ENCODE results near the gene GRK7.
"Not testable (repeated sequence)": the region's sequence is repeated elsewhere in the genome, so short reads cannot be mapped to it uniquely, and the experiment has no call there.

The GRK7 gene

DNA sequence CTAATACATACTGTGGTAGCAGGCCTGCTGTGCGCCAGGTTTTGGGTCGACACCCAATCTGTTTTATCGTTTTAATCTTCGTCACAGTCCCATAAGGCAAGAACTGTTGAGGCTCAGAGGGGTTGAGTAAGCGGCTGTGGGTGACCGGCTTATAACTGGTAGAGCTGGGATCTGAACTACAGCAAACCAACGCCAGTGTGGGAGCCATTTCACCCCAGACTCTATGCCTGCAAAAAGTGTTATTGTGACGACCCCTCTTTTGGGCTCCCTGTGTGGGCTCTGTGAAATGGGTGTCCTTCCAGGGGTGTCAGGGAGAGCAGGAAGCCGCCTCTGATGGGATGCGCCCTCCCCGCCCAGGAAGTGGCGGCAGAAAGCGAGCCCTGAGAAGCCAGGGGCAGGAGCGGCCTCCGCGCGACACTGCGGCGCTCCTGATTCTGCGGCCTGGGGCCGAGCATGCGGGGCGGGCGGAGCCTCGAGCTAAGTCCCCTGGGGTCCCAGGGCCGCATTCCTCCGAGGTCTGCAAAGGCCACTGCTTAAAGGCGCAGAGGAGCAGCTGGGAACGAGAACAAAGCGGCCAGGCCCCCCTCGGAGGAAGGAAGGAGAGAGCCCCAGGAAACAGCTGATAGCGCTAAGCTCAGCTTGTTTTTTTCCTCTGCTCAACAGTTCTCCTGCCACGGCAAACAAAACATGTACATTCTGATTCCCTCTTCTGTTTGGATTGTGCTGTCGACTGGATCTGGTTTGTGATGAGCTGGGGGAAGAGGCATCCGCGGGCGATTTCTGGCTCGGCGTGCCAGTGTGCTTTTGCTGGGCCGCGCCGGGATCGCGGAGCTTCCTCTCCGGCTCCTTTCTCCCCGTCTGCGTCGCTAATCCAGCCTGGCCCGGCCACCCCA is 33.9 kb downstream of the GRK7 start:
- TF ChIP-seq TAF1 (IDR thresholded peaks at IDR 0.05; ENCODE audit: low read depth, low read length) (no peak), POLR2A (IDR thresholded peaks at IDR 0.05; ENCODE audit: low read depth, low read length) (no peak), POLR2AphosphoS5 (IDR thresholded peaks at IDR 0.05; ENCODE audit: low read depth, low read length) (no peak), POU2F2 (IDR thresholded peaks at IDR 0.05; ENCODE audit: low read depth, low read length) (no peak), SPI1 (IDR thresholded peaks at IDR 0.05; ENCODE audit: low read depth, low read length) (no peak), PAX5 (IDR thresholded peaks at IDR 0.05; ENCODE audit: insufficient read depth, low read length, severe bottlenecking) (no peak)
- FAIRE-seq (peak; percentile 81), DNase-seq (ENCODE audit: insufficient read length, low spot score) (peak; percentile 30)

DNA sequence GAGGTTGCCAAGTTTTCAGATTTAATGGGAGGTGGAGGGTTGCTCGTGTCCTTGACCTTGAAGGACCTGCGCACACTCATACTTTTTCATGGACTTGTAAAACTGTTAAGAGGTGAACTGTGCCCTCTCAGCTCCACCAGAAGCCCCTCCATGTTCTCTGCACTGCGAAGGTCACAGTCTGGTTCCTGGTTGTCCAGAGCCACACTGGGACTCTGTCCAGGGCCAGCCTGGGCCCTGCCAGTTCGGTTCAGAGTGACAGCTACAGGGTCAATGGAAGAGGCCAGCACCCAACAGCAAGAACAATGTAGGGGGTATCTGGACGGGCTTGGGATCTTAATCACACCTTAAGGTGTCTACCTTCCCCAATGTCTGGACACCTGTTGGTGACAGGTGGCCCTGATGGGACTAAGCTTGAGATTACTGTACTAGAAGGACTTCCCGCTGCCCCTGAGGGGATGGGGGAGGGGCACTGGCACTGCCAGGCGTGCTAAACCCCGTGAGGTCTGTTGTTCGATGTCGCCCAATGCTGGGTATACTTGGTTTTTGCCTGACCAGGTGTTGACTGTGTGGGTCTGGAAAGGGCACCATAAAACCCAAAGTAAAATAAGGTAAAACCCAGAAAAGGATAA is 34.7 kb downstream of the GRK7 start:
- FAIRE-seq (no peak), DNase-seq (ENCODE audit: insufficient read length, low spot score) (no peak)

DNA sequence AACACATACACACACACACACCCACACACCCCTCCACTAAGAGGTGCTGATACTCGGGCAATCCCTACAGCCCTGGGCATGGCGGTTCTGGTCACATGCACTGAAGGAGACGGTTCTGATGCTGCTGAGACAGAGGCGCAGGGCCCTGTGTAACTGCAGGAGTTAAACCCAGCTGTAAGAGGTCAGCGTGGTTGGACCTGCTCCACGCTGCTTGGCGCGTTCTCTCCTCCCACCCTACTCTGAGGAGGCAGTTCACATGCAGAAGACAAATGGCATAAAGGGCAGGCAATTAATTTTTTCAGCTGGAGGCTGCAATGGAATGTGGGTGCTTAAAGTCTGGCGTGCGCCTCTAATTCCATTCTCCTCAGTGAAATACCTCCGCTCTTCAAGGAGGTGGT is 35.2 kb downstream of the GRK7 start:
- no peak for FAIRE-seq
- no peak for DNase-seq (ENCODE audit: insufficient read length, low spot score)
- TF ChIP-seq POLR2AphosphoS5 (IDR thresholded peaks at IDR 0.05; ENCODE audit: low read depth, low read length), result no peak
- no peak for TF ChIP-seq SPI1 (IDR thresholded peaks at IDR 0.05; ENCODE audit: low read depth, low read length)
- no peak for TF ChIP-seq POU2F2 (IDR thresholded peaks at IDR 0.05; ENCODE audit: low read depth, low read length)
- no peak for TF ChIP-seq POLR2A (IDR thresholded peaks at IDR 0.05; ENCODE audit: low read depth, low read length)
- no peak for TF ChIP-seq TAF1 (IDR thresholded peaks at IDR 0.05; ENCODE audit: low read depth, low read length)
- no peak for TF ChIP-seq PAX5 (IDR thresholded peaks at IDR 0.05; ENCODE audit: insufficient read depth, low read length, severe bottlenecking)

More for the DNA sequence above, 34.7 kb downstream of the GRK7 start:
- no peak for TF ChIP-seq PAX5 (IDR thresholded peaks at IDR 0.05; ENCODE audit: insufficient read depth, low read length, severe bottlenecking)

DNA sequence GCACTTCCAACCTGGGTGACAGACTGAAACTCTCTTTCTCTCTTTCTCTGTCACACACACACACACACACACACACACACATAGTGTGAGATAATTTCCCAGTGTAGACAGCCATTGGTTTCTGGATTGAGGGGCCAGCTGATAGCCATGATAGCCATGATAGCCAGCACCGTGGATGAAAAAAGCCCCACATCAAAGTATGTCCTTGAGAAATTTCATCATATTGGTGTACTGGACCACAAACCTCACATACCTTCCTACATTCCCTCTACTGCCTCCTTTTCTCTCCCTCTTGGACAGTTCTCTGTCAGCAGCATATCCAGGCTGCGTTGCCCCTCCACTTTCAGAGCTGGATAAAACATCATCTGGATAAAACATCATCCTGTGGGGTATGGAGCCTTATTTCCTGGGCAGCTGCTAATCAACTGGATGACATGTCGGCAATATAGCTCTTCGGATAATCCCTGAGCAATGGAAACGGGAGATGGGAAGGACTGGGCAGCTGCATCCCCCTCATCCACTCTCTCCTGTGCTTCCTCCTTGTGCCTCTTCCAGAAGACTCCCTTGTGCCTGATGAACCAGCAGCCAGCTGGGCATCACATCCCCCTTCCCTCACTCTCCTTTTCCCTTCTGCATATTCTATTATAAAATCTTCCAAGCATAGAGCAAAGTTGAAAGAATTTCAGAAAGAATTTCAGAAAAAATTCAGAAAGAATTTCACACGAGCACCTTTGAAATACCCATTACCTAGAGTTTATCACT is 39.3 kb downstream of the GRK7 start:
- DNase-seq (ENCODE audit: insufficient read length, low spot score) (no peak), FAIRE-seq (no peak)
- TF ChIP-seq POLR2AphosphoS5 (IDR thresholded peaks at IDR 0.05; ENCODE audit: low read depth, low read length), result no peak

DNA sequence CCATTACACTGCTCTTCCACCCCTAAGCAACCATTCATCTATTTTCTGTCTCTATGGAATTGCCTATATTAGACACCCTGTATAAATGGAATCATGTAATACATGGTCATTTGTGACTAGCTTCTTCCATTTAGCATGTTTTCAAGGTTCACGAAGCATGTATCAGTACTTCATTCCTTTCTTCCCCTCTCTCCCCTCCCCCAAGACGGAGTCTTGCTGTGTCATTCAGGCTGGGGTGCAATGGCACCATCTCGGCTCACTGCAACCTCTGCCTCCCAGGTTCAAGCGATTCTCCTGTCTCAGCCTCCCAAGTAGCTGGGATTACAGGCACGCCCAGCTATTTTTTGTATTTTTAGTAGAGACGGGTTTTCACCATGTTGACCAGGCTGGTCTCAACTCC is 40.3 kb downstream of the GRK7 start:
- FAIRE-seq; DNase-seq (ENCODE audit: insufficient read length, low spot score): not testable (repeated sequence)

DNA sequence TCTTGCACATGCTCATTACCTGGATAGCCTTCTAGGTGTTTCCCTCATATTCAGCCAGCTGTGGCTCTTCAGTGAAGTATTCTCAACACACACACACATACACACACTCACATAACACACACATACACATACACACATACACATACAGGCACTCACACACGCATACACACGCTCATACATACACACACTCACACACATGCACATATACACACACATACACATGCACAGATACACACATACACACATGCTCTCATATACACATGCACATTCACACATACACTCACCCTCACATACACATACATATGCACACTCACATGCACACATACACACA is 41.2 kb downstream of the GRK7 start:
- no peak for FAIRE-seq
- DNase-seq (ENCODE audit: insufficient read length, low spot score), result no peak
- TF ChIP-seq POLR2AphosphoS5 (IDR thresholded peaks at IDR 0.05; ENCODE audit: low read depth, low read length), result no peak
- TF ChIP-seq PAX5 (IDR thresholded peaks at IDR 0.05; ENCODE audit: insufficient read depth, low read length, severe bottlenecking), result no peak
- TF ChIP-seq TAF1 (IDR thresholded peaks at IDR 0.05; ENCODE audit: low read depth, low read length), result no peak
- TF ChIP-seq POU2F2 (IDR thresholded peaks at IDR 0.05; ENCODE audit: low read depth, low read length), result no peak
- no peak for TF ChIP-seq SPI1 (IDR thresholded peaks at IDR 0.05; ENCODE audit: low read depth, low read length)
- no peak for TF ChIP-seq POLR2A (IDR thresholded peaks at IDR 0.05; ENCODE audit: low read depth, low read length)

DNA sequence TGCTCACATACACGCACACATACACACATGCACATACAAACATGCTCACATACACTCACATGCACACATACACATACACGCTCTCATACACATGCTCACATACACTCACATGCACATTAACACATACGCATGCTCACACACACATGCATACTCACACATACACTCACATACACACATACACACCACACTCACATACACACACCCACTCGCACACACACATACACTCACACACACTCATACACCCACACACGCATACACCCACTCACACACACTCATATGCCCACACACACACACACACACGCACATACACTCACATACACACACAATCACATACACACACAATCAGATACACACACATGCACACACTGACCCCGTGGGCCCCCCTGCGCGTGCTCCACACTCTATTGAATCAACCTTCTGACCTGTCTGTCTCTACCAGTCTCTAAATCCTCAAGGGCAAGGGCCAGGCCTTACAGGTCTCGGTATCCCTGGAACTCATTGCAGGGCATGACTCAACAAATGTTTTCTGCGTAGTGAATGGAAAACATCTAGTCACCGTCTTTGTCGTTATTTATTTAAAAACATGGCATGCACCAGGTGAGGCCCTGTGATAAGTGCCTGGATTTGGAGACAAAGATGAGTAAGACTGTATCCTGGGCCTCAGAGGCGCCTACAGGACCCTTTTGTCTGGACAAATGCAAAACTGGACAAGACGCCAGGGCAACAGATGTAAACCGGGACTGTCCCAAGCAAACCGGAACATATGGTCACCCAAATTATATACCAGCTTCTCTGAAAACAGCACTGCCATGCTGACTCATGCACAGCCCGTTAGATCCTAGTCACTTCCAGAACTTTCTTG is 41.8 kb downstream of the GRK7 start:
- TF ChIP-seq PAX5 (IDR thresholded peaks at IDR 0.05; ENCODE audit: insufficient read depth, low read length, severe bottlenecking) (no peak), POLR2A (IDR thresholded peaks at IDR 0.05; ENCODE audit: low read depth, low read length) (no peak), TAF1 (IDR thresholded peaks at IDR 0.05; ENCODE audit: low read depth, low read length) (no peak), POU2F2 (IDR thresholded peaks at IDR 0.05; ENCODE audit: low read depth, low read length) (no peak), SPI1 (IDR thresholded peaks at IDR 0.05; ENCODE audit: low read depth, low read length) (no peak), POLR2AphosphoS5 (IDR thresholded peaks at IDR 0.05; ENCODE audit: low read depth, low read length) (no peak)
- DNase-seq (ENCODE audit: insufficient read length, low spot score) (no peak), FAIRE-seq (peak; percentile 74)

DNA sequence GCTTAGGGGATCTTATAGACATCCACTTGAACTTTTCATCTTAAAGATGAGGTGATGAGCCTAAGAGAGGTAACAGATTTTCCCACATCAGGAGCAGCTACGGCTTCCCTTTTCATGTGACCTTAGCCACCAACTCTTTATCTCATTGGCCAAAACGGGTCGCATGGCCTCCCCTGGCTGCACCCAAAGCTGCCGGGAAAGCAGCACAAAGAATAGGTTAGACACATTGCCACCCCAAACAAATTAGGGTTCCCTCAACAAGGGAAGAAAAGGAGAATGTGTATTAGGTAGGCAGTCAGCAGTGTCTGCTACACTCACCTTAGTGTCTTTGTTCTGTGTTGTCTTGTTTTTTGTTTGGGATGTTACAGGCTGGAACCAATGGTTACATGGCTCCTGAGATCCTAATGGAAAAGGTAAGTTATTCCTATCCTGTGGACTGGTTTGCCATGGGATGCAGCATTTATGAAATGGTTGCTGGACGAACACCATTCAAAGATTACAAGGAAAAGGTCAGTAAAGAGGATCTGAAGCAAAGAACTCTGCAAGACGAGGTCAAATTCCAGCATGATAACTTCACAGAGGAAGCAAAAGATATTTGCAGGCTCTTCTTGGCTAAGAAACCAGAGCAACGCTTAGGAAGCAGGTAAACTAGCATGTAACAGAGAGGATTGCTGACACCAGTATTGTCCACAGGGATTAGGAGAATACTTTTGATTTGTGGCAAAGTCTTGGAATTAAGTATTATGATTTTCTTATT is 44.2 kb downstream of the GRK7 start:
- TF ChIP-seq POLR2AphosphoS5 (IDR thresholded peaks at IDR 0.05; ENCODE audit: low read depth, low read length) (no peak), POLR2A (IDR thresholded peaks at IDR 0.05; ENCODE audit: low read depth, low read length) (no peak), TAF1 (IDR thresholded peaks at IDR 0.05; ENCODE audit: low read depth, low read length) (no peak), POU2F2 (IDR thresholded peaks at IDR 0.05; ENCODE audit: low read depth, low read length) (no peak), PAX5 (IDR thresholded peaks at IDR 0.05; ENCODE audit: insufficient read depth, low read length, severe bottlenecking) (no peak), SPI1 (IDR thresholded peaks at IDR 0.05; ENCODE audit: low read depth, low read length) (no peak)
- DNase-seq (ENCODE audit: insufficient read length, low spot score) (no peak), FAIRE-seq (no peak)

DNA sequence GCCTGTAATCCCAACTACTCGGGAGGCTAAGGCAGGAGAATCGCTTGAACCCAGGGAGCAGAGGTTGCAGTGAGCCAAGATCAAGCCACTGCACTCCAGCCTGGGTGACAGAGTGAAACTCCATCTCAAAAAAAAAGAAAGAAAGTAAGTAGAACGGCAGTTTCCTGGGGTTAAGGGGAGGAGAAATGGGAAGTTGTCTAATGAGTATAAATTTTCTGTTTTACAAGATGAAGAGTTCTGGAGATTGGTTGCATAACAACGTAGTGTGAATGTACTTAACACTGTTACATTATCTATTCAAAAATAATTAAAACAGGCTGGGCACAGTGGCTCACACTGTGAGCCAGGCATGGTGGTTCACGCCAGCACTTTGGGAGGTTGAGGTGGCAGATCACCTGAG is 45.4 kb downstream of the GRK7 start:
- DNase-seq (ENCODE audit: insufficient read length, low spot score) (no peak), FAIRE-seq (no peak)
- TF ChIP-seq PAX5 (IDR thresholded peaks at IDR 0.05; ENCODE audit: insufficient read depth, low read length, severe bottlenecking) (no peak), POLR2A (IDR thresholded peaks at IDR 0.05; ENCODE audit: low read depth, low read length) (no peak), POU2F2 (IDR thresholded peaks at IDR 0.05; ENCODE audit: low read depth, low read length) (no peak), SPI1 (IDR thresholded peaks at IDR 0.05; ENCODE audit: low read depth, low read length) (no peak), TAF1 (IDR thresholded peaks at IDR 0.05; ENCODE audit: low read depth, low read length) (no peak), POLR2AphosphoS5 (IDR thresholded peaks at IDR 0.05; ENCODE audit: low read depth, low read length) (no peak)
